ENCODE measurements around the gene NAA15.

Gene NAA15

GRCh38 chr4:139274790-139275189 lies 26.5 kb upstream of the NAA15 start:
- Histone ChIP-seq H3K9ac (ENCODE audit: low read depth in 1 of 2, low read length in 2 of 2) (no peak overlapping the region), H3K4me3 (ENCODE audit: low read length in 2 of 2) (no peak overlapping the region), H3K27me3 (ENCODE audit: control insufficient read depth in 2 of 2, insufficient read depth in 2 of 2, low read length in 2 of 2) (peaks cover 8 to 13% of the 10 kb centered on the region in 2 donors), H3K27ac (ENCODE audit: low read depth in 2 of 2, low read length in 2 of 2) (no peak overlapping the region), H3K36me3 (ENCODE audit: control insufficient read depth in 2 of 2, insufficient read depth in 2 of 2, low read length in 2 of 2) (no peaks in the 10 kb centered on the region), H3K4me1 (ENCODE audit: control insufficient read depth in 2 of 2, insufficient read depth in 2 of 2, low read length in 2 of 2) (peaks cover 3 to 7% of the 10 kb centered on the region in 2 donors), H3K9me3 (ENCODE audit: control insufficient read depth in 2 of 2, low read length in 2 of 2) (no peaks in the 10 kb centered on the region)

- Histone ChIP-seq H3K4me1 (ENCODE audit: control insufficient read depth in 2 of 2, insufficient read depth in 2 of 2, low read length in 2 of 2) (peaks cover 3 to 8% of the 10 kb centered on the region in 2 donors), H3K4me3 (ENCODE audit: low read length in 2 of 2) (no peak overlapping the region), H3K9me3 (ENCODE audit: control insufficient read depth in 2 of 2, low read length in 2 of 2) (no peaks in the 10 kb centered on the region), H3K27ac (ENCODE audit: low read depth in 2 of 2, low read length in 2 of 2) (no peak overlapping the region), H3K36me3 (ENCODE audit: control insufficient read depth in 2 of 2, insufficient read depth in 2 of 2, low read length in 2 of 2) (no peaks in the 10 kb centered on the region), H3K27me3 (ENCODE audit: control insufficient read depth in 2 of 2, insufficient read depth in 2 of 2, low read length in 2 of 2) (peaks cover 8 to 18% of the 10 kb centered on the region in 2 donors), H3K9ac (ENCODE audit: low read depth in 1 of 2, low read length in 2 of 2) (no peak overlapping the region)
Measured at GRCh38 chr4:139275281-139275735, 26.0 kb upstream of the NAA15 start.

GRCh38 chr4:139278485-139278884 lies 22.8 kb upstream of the NAA15 start:
- H3K27ac ChIP-seq (ENCODE audit: low read depth in 2 of 2, low read length in 2 of 2), result no peak overlapping the region
- H3K9me3 ChIP-seq (ENCODE audit: control insufficient read depth in 2 of 2, low read length in 2 of 2), result no peaks in the 10 kb centered on the region
- peaks cover 3 to 8% of the 10 kb centered on the region in 2 donors for H3K4me1 ChIP-seq (ENCODE audit: control insufficient read depth in 2 of 2, insufficient read depth in 2 of 2, low read length in 2 of 2)
- no peaks in the 10 kb centered on the region for H3K36me3 ChIP-seq (ENCODE audit: control insufficient read depth in 2 of 2, insufficient read depth in 2 of 2, low read length in 2 of 2)
- no peak overlapping the region for H3K4me3 ChIP-seq (ENCODE audit: low read length in 2 of 2)
- peaks cover 8 to 20% of the 10 kb centered on the region in 2 donors for H3K27me3 ChIP-seq (ENCODE audit: control insufficient read depth in 2 of 2, insufficient read depth in 2 of 2, low read length in 2 of 2)
- H3K9ac ChIP-seq (ENCODE audit: low read depth in 1 of 2, low read length in 2 of 2), result no peak overlapping the region

- Histone ChIP-seq H3K9ac (ENCODE audit: low read depth in 1 of 2, low read length in 2 of 2) (no peak overlapping the region), H3K27ac (ENCODE audit: low read depth in 2 of 2, low read length in 2 of 2) (no peak overlapping the region), H3K4me3 (ENCODE audit: low read length in 2 of 2) (peak overlapping the region; percentile 8 to 64), H3K27me3 (ENCODE audit: control insufficient read depth in 2 of 2, insufficient read depth in 2 of 2, low read length in 2 of 2) (peaks cover 8 to 20% of the 10 kb centered on the region in 2 donors), H3K4me1 (ENCODE audit: control insufficient read depth in 2 of 2, insufficient read depth in 2 of 2, low read length in 2 of 2) (peaks cover 3 to 8% of the 10 kb centered on the region in 2 donors), H3K36me3 (ENCODE audit: control insufficient read depth in 2 of 2, insufficient read depth in 2 of 2, low read length in 2 of 2) (no peaks in the 10 kb centered on the region), H3K9me3 (ENCODE audit: control insufficient read depth in 2 of 2, low read length in 2 of 2) (no peaks in the 10 kb centered on the region)
Measured at GRCh38 chr4:139278912-139279759, 22.2 kb upstream of the NAA15 start.

- Histone ChIP-seq H3K36me3 (ENCODE audit: control insufficient read depth in 2 of 2, insufficient read depth in 2 of 2, low read length in 2 of 2) (no peaks in the 10 kb centered on the region), H3K27me3 (ENCODE audit: control insufficient read depth in 2 of 2, insufficient read depth in 2 of 2, low read length in 2 of 2) (peaks cover 8 to 20% of the 10 kb centered on the region in 2 donors), H3K9ac (ENCODE audit: low read depth in 1 of 2, low read length in 2 of 2) (no peak within 1 kb of the TSS), H3K4me1 (ENCODE audit: control insufficient read depth in 2 of 2, insufficient read depth in 2 of 2, low read length in 2 of 2) (peaks cover 3 to 8% of the 10 kb centered on the region in 2 donors), H3K27ac (ENCODE audit: low read depth in 2 of 2, low read length in 2 of 2) (no peak within 1 kb of the TSS), H3K9me3 (ENCODE audit: control insufficient read depth in 2 of 2, low read length in 2 of 2) (no peaks in the 10 kb centered on the region), H3K4me3 (ENCODE audit: low read length in 2 of 2) (peak within 1 kb of the TSS; percentile 8 to 64)
Measured at GRCh38 chr4:139279760-139280620, 21.3 kb upstream of the NAA15 start, which contains the start of gene MGARP. MGARP (minus strand) TSS chr4:139280225; CDS start chr4:139280158, 67 bp downstream.

GRCh38 chr4:139282065-139282720 lies 19.1 kb upstream of the NAA15 start:
- H3K27ac ChIP-seq (ENCODE audit: low read depth in 2 of 2, low read length in 2 of 2), result no peak overlapping the region
- H3K4me1 ChIP-seq (ENCODE audit: control insufficient read depth in 2 of 2, insufficient read depth in 2 of 2, low read length in 2 of 2), result peaks cover 3 to 8% of the 10 kb centered on the region in 2 donors
- no peak overlapping the region for H3K4me3 ChIP-seq (ENCODE audit: low read length in 2 of 2)
- H3K27me3 ChIP-seq (ENCODE audit: control insufficient read depth in 2 of 2, insufficient read depth in 2 of 2, low read length in 2 of 2), result peaks cover 8 to 20% of the 10 kb centered on the region in 2 donors
- H3K9ac ChIP-seq (ENCODE audit: low read depth in 1 of 2, low read length in 2 of 2), result no peak overlapping the region
- no peaks in the 10 kb centered on the region for H3K36me3 ChIP-seq (ENCODE audit: control insufficient read depth in 2 of 2, insufficient read depth in 2 of 2, low read length in 2 of 2)
- H3K9me3 ChIP-seq (ENCODE audit: control insufficient read depth in 2 of 2, low read length in 2 of 2), result no peaks in the 10 kb centered on the region

- Histone ChIP-seq H3K27me3 (ENCODE audit: control insufficient read depth in 2 of 2, insufficient read depth in 2 of 2, low read length in 2 of 2) (peaks cover 8 to 20% of the 10 kb centered on the region in 2 donors), H3K36me3 (ENCODE audit: control insufficient read depth in 2 of 2, insufficient read depth in 2 of 2, low read length in 2 of 2) (no peaks in the 10 kb centered on the region), H3K4me1 (ENCODE audit: control insufficient read depth in 2 of 2, insufficient read depth in 2 of 2, low read length in 2 of 2) (peaks cover 3 to 8% of the 10 kb centered on the region in 2 donors), H3K27ac (ENCODE audit: low read depth in 2 of 2, low read length in 2 of 2) (no peak overlapping the region), H3K9ac (ENCODE audit: low read depth in 1 of 2, low read length in 2 of 2) (no peak overlapping the region), H3K4me3 (ENCODE audit: low read length in 2 of 2) (no peak overlapping the region), H3K9me3 (ENCODE audit: control insufficient read depth in 2 of 2, low read length in 2 of 2) (no peaks in the 10 kb centered on the region)
Measured at GRCh38 chr4:139282721-139283075, 18.6 kb upstream of the NAA15 start.

GRCh38 chr4:139286186-139286698 lies 15.1 kb upstream of the NAA15 start:
- Histone ChIP-seq H3K9me3 (ENCODE audit: control insufficient read depth in 2 of 2, low read length in 2 of 2) (no peaks in the 10 kb centered on the region), H3K4me1 (ENCODE audit: control insufficient read depth in 2 of 2, insufficient read depth in 2 of 2, low read length in 2 of 2) (no peaks in the 10 kb centered on the region), H3K36me3 (ENCODE audit: control insufficient read depth in 2 of 2, insufficient read depth in 2 of 2, low read length in 2 of 2) (peaks cover 3 to 8% of the 10 kb centered on the region in 2 donors), H3K27me3 (ENCODE audit: control insufficient read depth in 2 of 2, insufficient read depth in 2 of 2, low read length in 2 of 2) (no peaks in the 10 kb centered on the region), H3K9ac (ENCODE audit: low read depth in 1 of 2, low read length in 2 of 2) (no peak overlapping the region), H3K4me3 (ENCODE audit: low read length in 2 of 2) (no peak overlapping the region), H3K27ac (ENCODE audit: low read depth in 2 of 2, low read length in 2 of 2) (no peak overlapping the region)

- Histone ChIP-seq H3K27ac (ENCODE audit: low read depth in 2 of 2, low read length in 2 of 2) (peak overlapping the region; percentile 77 to 82), H3K9ac (ENCODE audit: low read depth in 1 of 2, low read length in 2 of 2) (peak overlapping the region; percentile 83 to 95), H3K4me3 (ENCODE audit: low read length in 2 of 2) (peak overlapping the region; percentile 91 to 92), H3K4me1 (ENCODE audit: control insufficient read depth in 2 of 2, insufficient read depth in 2 of 2, low read length in 2 of 2) (peaks cover 7 to 14% of the 10 kb centered on the region in 2 donors), H3K9me3 (ENCODE audit: control insufficient read depth in 2 of 2, low read length in 2 of 2) (no peaks in the 10 kb centered on the region), H3K36me3 (ENCODE audit: control insufficient read depth in 2 of 2, insufficient read depth in 2 of 2, low read length in 2 of 2) (peaks cover 6 to 13% of the 10 kb centered on the region in 2 donors), H3K27me3 (ENCODE audit: control insufficient read depth in 2 of 2, insufficient read depth in 2 of 2, low read length in 2 of 2) (no peaks in the 10 kb centered on the region)
Measured at GRCh38 chr4:139295206-139295941, 5.9 kb upstream of the NAA15 start.
